Measurements from ENCODE around the gene GRIK1. TPM values are rescaled to one million over a fixed set of nuclear protein-coding genes. Genes with fewer than 3 reads are reported as not detected.

Gene GRIK1
- total RNA-seq, 1 donor from 2014 or later, result not detected

- no peaks in the 10 kb centered on the region for H3K9me3 Mint-ChIP-seq (ENCODE audit: unreplicated experiment)
- no peak overlapping the region for H3K4me3 Mint-ChIP-seq (ENCODE audit: unreplicated experiment)
- H3K27me3 Mint-ChIP-seq (ENCODE audit: unreplicated experiment), result peaks cover 1% of the 10 kb centered on the region
- peaks cover 4% of the 10 kb centered on the region for H3K4me1 Mint-ChIP-seq (ENCODE audit: unreplicated experiment)
- DNase-seq (ENCODE audit: low spot score), result no peak
- no peak for TF ChIP-seq CTCF (IDR thresholded peaks at IDR 0.05; ENCODE audit: unreplicated experiment)
- no peak overlapping the region for H3K27ac Mint-ChIP-seq (ENCODE audit: unreplicated experiment)
- no peaks in the 10 kb centered on the region for H3K36me3 Mint-ChIP-seq (ENCODE audit: low read depth, unreplicated experiment)
Measured at GRCh38 chr21:29726044-29726443, 213.8 kb downstream of the GRIK1 start.

GRCh38 chr21:29725025-29725736, 214.6 kb downstream of the GRIK1 start:
- no peak for TF ChIP-seq CTCF (IDR thresholded peaks at IDR 0.05; ENCODE audit: unreplicated experiment)
- no peak for DNase-seq (ENCODE audit: low spot score)
- Mint-ChIP-seq H3K27me3 (ENCODE audit: unreplicated experiment) (peaks cover 1% of the 10 kb centered on the region), H3K36me3 (ENCODE audit: low read depth, unreplicated experiment) (no peaks in the 10 kb centered on the region), H3K4me3 (ENCODE audit: unreplicated experiment) (no peak overlapping the region), H3K27ac (ENCODE audit: unreplicated experiment) (no peak overlapping the region), H3K9me3 (ENCODE audit: unreplicated experiment) (no peaks in the 10 kb centered on the region), H3K4me1 (ENCODE audit: unreplicated experiment) (peaks cover 4% of the 10 kb centered on the region)

GRCh38 chr21:29721964-29722363, 217.8 kb downstream of the GRIK1 start:
- no peak for TF ChIP-seq CTCF (IDR thresholded peaks at IDR 0.05; ENCODE audit: unreplicated experiment)
- Mint-ChIP-seq H3K27me3 (ENCODE audit: unreplicated experiment) (no peaks in the 10 kb centered on the region), H3K4me1 (ENCODE audit: unreplicated experiment) (peaks cover 4% of the 10 kb centered on the region), H3K4me3 (ENCODE audit: unreplicated experiment) (no peak overlapping the region), H3K36me3 (ENCODE audit: low read depth, unreplicated experiment) (no peaks in the 10 kb centered on the region), H3K27ac (ENCODE audit: unreplicated experiment) (no peak overlapping the region), H3K9me3 (ENCODE audit: unreplicated experiment) (no peaks in the 10 kb centered on the region)
- no peak for DNase-seq (ENCODE audit: low spot score)

GRCh38 chr21:29721221-29721620, 218.6 kb downstream of the GRIK1 start:
- Mint-ChIP-seq H3K4me1 (ENCODE audit: unreplicated experiment) (peaks cover 4% of the 10 kb centered on the region), H3K27me3 (ENCODE audit: unreplicated experiment) (no peaks in the 10 kb centered on the region), H3K36me3 (ENCODE audit: low read depth, unreplicated experiment) (peaks cover 3% of the 10 kb centered on the region), H3K4me3 (ENCODE audit: unreplicated experiment) (no peak overlapping the region), H3K9me3 (ENCODE audit: unreplicated experiment) (no peaks in the 10 kb centered on the region), H3K27ac (ENCODE audit: unreplicated experiment) (no peak overlapping the region)
- TF ChIP-seq CTCF (IDR thresholded peaks at IDR 0.05; ENCODE audit: unreplicated experiment), result no peak
- DNase-seq (ENCODE audit: low spot score), result no peak

GRCh38 chr21:29719521-29719920, 220.3 kb downstream of the GRIK1 start:
- no peaks in the 10 kb centered on the region for H3K9me3 Mint-ChIP-seq (ENCODE audit: unreplicated experiment)
- H3K36me3 Mint-ChIP-seq (ENCODE audit: low read depth, unreplicated experiment), result peaks cover 5% of the 10 kb centered on the region
- no peak overlapping the region for H3K27ac Mint-ChIP-seq (ENCODE audit: unreplicated experiment)
- no peaks in the 10 kb centered on the region for H3K27me3 Mint-ChIP-seq (ENCODE audit: unreplicated experiment)
- H3K4me3 Mint-ChIP-seq (ENCODE audit: unreplicated experiment), result no peak overlapping the region
- H3K4me1 Mint-ChIP-seq (ENCODE audit: unreplicated experiment), result no peaks in the 10 kb centered on the region
- TF ChIP-seq CTCF (IDR thresholded peaks at IDR 0.05; ENCODE audit: unreplicated experiment), result no peak
- DNase-seq (ENCODE audit: low spot score), result no peak
